HG03095 (cell line): Measurements from ENCODE around the gene ADAP1.

Source experiments
- ATAC-seq: cut with Tn5 transposase; IDR thresholded peaks from one replicate; pipeline ENCODE4 v1.9.1; 2021; ENCODE audit warnings: moderate library complexity; ENCODE audit not compliant: unreplicated experiment

The ADAP1 gene

GRCh38 chr7:988963-989529 lies 34.6 kb upstream of the ADAP1 start:
- ATAC-seq, result no peak

- no peak for ATAC-seq
Observed at GRCh38 chr7:988426-988911, 34.0 kb upstream of the ADAP1 start.

GRCh38 chr7:987909-988308 lies 33.4 kb upstream of the ADAP1 start:
- ATAC-seq, result no peak

GRCh38 chr7:986766-987751 lies 32.6 kb upstream of the ADAP1 start:
- ATAC-seq, result no peak

- ATAC-seq, result no peak
Observed at GRCh38 chr7:985915-986741, 31.6 kb upstream of the ADAP1 start.

- ATAC-seq, result no peak
Observed at GRCh38 chr7:985127-985416, 30.6 kb upstream of the ADAP1 start.

- ATAC-seq, result no peak
Observed at GRCh38 chr7:984361-985126, 30.1 kb upstream of the ADAP1 start.

- no peak for ATAC-seq
Observed at GRCh38 chr7:983616-984071, 29.2 kb upstream of the ADAP1 start.

- ATAC-seq, result no peak
Observed at GRCh38 chr7:983004-983615, 28.6 kb upstream of the ADAP1 start, which contains the start of gene CYP2W1. Gene CYP2W1, plus strand, starts transcription at chr7:983181. Its CDS starts 31 bp downstream, at chr7:983212.

GRCh38 chr7:982511-983003 lies 28.1 kb upstream of the ADAP1 start:
- ATAC-seq, result no peak

- ATAC-seq, result no peak
Observed at GRCh38 chr7:981793-982510, 27.5 kb upstream of the ADAP1 start.

- ATAC-seq, result no peak
Observed at GRCh38 chr7:979886-980571, 25.5 kb upstream of the ADAP1 start.

GRCh38 chr7:979151-979550 lies 24.7 kb upstream of the ADAP1 start:
- ATAC-seq, result no peak

GRCh38 chr7:978416-979091 lies 24.1 kb upstream of the ADAP1 start:
- ATAC-seq, result no peak

GRCh38 chr7:978049-978346 lies 23.5 kb upstream of the ADAP1 start:
- ATAC-seq, result no peak

- no peak for ATAC-seq
Observed at GRCh38 chr7:977326-978048, 23.0 kb upstream of the ADAP1 start.

- no peak for ATAC-seq
Observed at GRCh38 chr7:976901-977325, 22.4 kb upstream of the ADAP1 start.
